Measurements from ENCODE around the gene PCK1.

- TF ChIP-seq, protein P1, sequence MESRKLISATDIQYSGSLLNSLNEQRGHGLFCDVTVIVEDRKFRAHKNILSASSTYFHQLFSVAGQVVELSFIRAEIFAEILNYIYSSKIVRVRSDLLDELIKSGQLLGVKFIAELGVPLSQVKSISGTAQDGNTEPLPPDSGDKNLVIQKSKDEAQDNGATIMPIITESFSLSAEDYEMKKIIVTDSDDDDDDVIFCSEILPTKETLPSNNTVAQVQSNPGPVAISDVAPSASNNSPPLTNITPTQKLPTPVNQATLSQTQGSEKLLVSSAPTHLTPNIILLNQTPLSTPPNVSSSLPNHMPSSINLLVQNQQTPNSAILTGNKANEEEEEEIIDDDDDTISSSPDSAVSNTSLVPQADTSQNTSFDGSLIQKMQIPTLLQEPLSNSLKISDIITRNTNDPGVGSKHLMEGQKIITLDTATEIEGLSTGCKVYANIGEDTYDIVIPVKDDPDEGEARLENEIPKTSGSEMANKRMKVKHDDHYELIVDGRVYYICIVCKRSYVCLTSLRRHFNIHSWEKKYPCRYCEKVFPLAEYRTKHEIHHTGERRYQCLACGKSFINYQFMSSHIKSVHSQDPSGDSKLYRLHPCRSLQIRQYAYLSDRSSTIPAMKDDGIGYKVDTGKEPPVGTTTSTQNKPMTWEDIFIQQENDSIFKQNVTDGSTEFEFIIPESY (IDR thresholded peaks at IDR 0.05; ENCODE audit: extremely low read depth, insufficient replicate concordance, low read length), result no peak
- TF ChIP-seq EZH2phosphoT487 (IDR thresholded peaks at IDR 0.05; ENCODE audit: borderline replicate concordance) (no peak), CTCF (IDR thresholded peaks at IDR 0.05 in 2 of 3, conservative IDR thresholded peaks at IDR 0.05 in 1 of 3; ENCODE audit: borderline replicate concordance in 1 of 3, insufficient read depth in 1 of 3, low read depth in 2 of 3, low read length in 2 of 3) (no peak), JUND (IDR thresholded peaks at IDR 0.05) (no peak), EZH2 (IDR thresholded peaks at IDR 0.05) (no peak), YY1 (IDR thresholded peaks at IDR 0.05; ENCODE audit: extremely low read depth, insufficient replicate concordance, low read depth, low read length) (no peak), POLR2A (IDR thresholded peaks at IDR 0.05; ENCODE audit: borderline replicate concordance, extremely low read depth, insufficient read depth, insufficient read length) (no peak), CEBPB (IDR thresholded peaks at IDR 0.05; ENCODE audit: low read depth) (no peak), RAD21 (IDR thresholded peaks at IDR 0.05; ENCODE audit: low read depth) (no peak), SP1 (IDR thresholded peaks at IDR 0.05; ENCODE audit: low read depth) (no peak), SIN3A (IDR thresholded peaks at IDR 0.05; ENCODE audit: low read depth) (no peak)
- TF ChIP-seq, protein P2, sequence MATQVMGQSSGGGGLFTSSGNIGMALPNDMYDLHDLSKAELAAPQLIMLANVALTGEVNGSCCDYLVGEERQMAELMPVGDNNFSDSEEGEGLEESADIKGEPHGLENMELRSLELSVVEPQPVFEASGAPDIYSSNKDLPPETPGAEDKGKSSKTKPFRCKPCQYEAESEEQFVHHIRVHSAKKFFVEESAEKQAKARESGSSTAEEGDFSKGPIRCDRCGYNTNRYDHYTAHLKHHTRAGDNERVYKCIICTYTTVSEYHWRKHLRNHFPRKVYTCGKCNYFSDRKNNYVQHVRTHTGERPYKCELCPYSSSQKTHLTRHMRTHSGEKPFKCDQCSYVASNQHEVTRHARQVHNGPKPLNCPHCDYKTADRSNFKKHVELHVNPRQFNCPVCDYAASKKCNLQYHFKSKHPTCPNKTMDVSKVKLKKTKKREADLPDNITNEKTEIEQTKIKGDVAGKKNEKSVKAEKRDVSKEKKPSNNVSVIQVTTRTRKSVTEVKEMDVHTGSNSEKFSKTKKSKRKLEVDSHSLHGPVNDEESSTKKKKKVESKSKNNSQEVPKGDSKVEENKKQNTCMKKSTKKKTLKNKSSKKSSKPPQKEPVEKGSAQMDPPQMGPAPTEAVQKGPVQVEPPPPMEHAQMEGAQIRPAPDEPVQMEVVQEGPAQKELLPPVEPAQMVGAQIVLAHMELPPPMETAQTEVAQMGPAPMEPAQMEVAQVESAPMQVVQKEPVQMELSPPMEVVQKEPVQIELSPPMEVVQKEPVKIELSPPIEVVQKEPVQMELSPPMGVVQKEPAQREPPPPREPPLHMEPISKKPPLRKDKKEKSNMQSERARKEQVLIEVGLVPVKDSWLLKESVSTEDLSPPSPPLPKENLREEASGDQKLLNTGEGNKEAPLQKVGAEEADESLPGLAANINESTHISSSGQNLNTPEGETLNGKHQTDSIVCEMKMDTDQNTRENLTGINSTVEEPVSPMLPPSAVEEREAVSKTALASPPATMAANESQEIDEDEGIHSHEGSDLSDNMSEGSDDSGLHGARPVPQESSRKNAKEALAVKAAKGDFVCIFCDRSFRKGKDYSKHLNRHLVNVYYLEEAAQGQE (IDR thresholded peaks at IDR 0.05; ENCODE audit: low read depth), result no peak
Measured at GRCh38 chr20:57570920-57571319, 10.0 kb downstream of the PCK1 start.

Measured in HCT116 (cell line).